ENCODE measurements around the gene ZFP36. TPM values are rescaled to one million over a fixed set of nuclear protein-coding genes. Genes with fewer than 3 reads are reported as not detected.
A peak's percentile ranks its signal among the peaks of the same experiment; 100 is the strongest.

The ZFP36 gene
- total and polyA plus RNA-seq, 2 donors (not counting 1 experiment from before 2014, with no cell fraction given), result 5.6 to 11.4 TPM

DNA sequence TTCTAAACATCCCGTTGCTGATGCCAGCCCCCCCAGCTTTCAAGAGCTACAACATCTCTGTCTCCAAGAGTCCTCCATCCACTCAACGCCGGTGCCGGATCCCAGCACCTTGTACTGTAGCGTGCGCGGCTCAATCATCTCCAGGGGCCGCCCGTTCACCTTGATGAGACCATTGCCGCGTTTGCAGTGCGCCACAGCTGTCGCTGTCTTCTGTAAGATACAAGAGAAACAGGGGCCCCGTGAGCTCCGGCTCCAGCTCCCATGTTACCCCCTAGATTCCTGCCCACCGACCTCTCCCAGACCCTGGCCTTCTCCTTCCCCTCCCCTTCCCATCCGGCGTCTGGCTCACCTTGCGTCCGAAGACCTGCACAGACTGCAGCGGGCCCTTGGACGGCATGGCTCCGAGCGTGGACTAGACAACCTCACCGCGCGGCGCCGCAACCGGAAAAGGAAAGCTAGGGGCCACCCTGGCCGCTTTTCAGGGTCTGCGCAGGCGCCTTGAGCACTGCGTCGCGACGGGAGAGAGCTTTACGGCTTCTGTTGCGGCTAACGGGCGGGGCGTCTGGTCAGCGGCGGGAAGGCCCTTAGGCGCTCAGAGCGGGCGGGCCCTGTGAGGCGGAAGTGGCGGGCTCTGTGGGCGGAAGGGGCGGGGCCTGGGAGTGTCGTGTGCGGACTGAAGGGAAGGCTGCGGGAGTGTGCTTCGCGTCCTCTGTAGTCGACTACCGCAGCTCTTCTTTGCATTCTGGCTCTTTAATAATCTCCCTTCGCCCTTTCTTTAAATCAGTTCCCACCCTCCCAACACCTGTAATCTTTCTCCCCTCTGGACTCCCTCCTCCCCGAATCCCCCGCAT is 29.1 kb downstream of the ZFP36 start, which contains the start of gene RPS16:
Gene RPS16, minus strand, starts transcription at position 451 of the 851 bp plus-strand sequence. Its CDS starts 54 bp downstream, at position 397.
- no peaks in the 10 kb centered on the region for H3K9me3 ChIP-seq (ENCODE audit: control insufficient read depth, insufficient read depth, low read depth, low read length)
- peak within 1 kb of the TSS; percentile 93 for H3K27ac ChIP-seq (ENCODE audit: insufficient read depth, low read length)
- H3K27me3 ChIP-seq (ENCODE audit: control insufficient read depth, insufficient read depth, low read length), result no peaks in the 10 kb centered on the region
- H3K4me1 ChIP-seq (ENCODE audit: control insufficient read depth, extremely low read depth, insufficient read depth, low read length), result peaks cover 13% of the 10 kb centered on the region
- peaks cover 14% of the 10 kb centered on the region for H3K36me3 ChIP-seq (ENCODE audit: control insufficient read depth, insufficient read depth, low read length)
- TF ChIP-seq, protein P1, sequence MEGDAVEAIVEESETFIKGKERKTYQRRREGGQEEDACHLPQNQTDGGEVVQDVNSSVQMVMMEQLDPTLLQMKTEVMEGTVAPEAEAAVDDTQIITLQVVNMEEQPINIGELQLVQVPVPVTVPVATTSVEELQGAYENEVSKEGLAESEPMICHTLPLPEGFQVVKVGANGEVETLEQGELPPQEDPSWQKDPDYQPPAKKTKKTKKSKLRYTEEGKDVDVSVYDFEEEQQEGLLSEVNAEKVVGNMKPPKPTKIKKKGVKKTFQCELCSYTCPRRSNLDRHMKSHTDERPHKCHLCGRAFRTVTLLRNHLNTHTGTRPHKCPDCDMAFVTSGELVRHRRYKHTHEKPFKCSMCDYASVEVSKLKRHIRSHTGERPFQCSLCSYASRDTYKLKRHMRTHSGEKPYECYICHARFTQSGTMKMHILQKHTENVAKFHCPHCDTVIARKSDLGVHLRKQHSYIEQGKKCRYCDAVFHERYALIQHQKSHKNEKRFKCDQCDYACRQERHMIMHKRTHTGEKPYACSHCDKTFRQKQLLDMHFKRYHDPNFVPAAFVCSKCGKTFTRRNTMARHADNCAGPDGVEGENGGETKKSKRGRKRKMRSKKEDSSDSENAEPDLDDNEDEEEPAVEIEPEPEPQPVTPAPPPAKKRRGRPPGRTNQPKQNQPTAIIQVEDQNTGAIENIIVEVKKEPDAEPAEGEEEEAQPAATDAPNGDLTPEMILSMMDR (conservative IDR thresholded peaks at IDR 0.05 in 1 of 2, IDR thresholded peaks at IDR 0.05 in 1 of 2; ENCODE audit: low read depth in 1 of 2, low read length in 2 of 2), result no peak
- no peak for TF ChIP-seq EZH2 (IDR thresholded peaks at IDR 0.05; ENCODE audit: low read length, missing control alignments)
- no peaks in the 10 kb centered on the region for H4K20me1 ChIP-seq (ENCODE audit: control insufficient read depth, extremely low read depth, insufficient read depth, low read length)
- H3K4me3 ChIP-seq (replicated peaks in 1 of 4; ENCODE audit: control extremely low read depth in 1 of 4, insufficient read depth in 1 of 4, low read depth in 3 of 4, low read length in 4 of 4), result peak within 1 kb of the TSS; percentile 85 to 96 (median 90)
- H3K4me2 ChIP-seq (ENCODE audit: extremely low read depth, insufficient read depth, low read length), result peak within 1 kb of the TSS; percentile 73
- peak within 1 kb of the TSS; percentile 91 for H3K9ac ChIP-seq (ENCODE audit: insufficient read depth, low read length)
- DNase-seq (ENCODE audit: low read depth in 2 of 2), result peak; percentile 96 to 98
- peaks cover 29% of the 10 kb centered on the region for H3K79me2 ChIP-seq (ENCODE audit: control insufficient read depth, insufficient read depth, low read length)
- no peak within 1 kb of the TSS for H2AFZ ChIP-seq (ENCODE audit: low read length)

DNA sequence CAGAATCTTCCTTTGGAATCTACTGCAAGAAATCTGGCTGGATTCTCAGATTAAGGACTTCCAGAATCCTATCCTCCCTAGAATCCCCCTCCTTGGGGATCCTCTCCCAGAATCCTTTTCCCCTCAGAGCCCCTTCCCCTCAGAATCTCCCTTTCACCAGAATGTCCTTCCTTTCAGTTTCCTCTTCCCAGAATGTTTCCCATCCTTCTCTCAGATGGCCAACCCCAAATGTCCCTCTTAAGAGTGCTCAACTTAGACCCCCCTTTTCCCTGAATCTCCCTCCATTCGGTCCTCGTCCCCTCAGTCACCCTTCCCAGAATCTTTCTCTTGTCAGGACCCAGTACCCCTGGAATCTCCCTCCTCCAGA is 29.7 kb downstream of the ZFP36 start:
- Histone ChIP-seq H3K9ac (ENCODE audit: insufficient read depth, low read length) (peak overlapping the region; percentile 91), H4K20me1 (ENCODE audit: control insufficient read depth, extremely low read depth, insufficient read depth, low read length) (no peaks in the 10 kb centered on the region), H3K4me3 (replicated peaks in 1 of 4; ENCODE audit: control extremely low read depth in 1 of 4, insufficient read depth in 1 of 4, low read depth in 3 of 4, low read length in 4 of 4) (peak overlapping the region; percentile 57 to 86 (median 76)), H3K79me2 (ENCODE audit: control insufficient read depth, insufficient read depth, low read length) (peaks cover 29% of the 10 kb centered on the region), H3K9me3 (ENCODE audit: control insufficient read depth, insufficient read depth, low read depth, low read length) (no peaks in the 10 kb centered on the region), H3K36me3 (ENCODE audit: control insufficient read depth, insufficient read depth, low read length) (peaks cover 13% of the 10 kb centered on the region), H3K27me3 (ENCODE audit: control insufficient read depth, insufficient read depth, low read length) (no peaks in the 10 kb centered on the region), H3K4me2 (ENCODE audit: extremely low read depth, insufficient read depth, low read length) (peak overlapping the region; percentile 61), H2AFZ (ENCODE audit: low read length) (no peak overlapping the region), H3K27ac (ENCODE audit: insufficient read depth, low read length) (peak overlapping the region; percentile 57), H3K4me1 (ENCODE audit: control insufficient read depth, extremely low read depth, insufficient read depth, low read length) (peaks cover 13% of the 10 kb centered on the region)
- no peak for TF ChIP-seq EZH2 (IDR thresholded peaks at IDR 0.05; ENCODE audit: low read length, missing control alignments)
- TF ChIP-seq, protein P1 (conservative IDR thresholded peaks at IDR 0.05 in 1 of 2, IDR thresholded peaks at IDR 0.05 in 1 of 2; ENCODE audit: low read depth in 1 of 2, low read length in 2 of 2), result no peak
- no peak for DNase-seq (ENCODE audit: low read depth in 2 of 2)

DNA sequence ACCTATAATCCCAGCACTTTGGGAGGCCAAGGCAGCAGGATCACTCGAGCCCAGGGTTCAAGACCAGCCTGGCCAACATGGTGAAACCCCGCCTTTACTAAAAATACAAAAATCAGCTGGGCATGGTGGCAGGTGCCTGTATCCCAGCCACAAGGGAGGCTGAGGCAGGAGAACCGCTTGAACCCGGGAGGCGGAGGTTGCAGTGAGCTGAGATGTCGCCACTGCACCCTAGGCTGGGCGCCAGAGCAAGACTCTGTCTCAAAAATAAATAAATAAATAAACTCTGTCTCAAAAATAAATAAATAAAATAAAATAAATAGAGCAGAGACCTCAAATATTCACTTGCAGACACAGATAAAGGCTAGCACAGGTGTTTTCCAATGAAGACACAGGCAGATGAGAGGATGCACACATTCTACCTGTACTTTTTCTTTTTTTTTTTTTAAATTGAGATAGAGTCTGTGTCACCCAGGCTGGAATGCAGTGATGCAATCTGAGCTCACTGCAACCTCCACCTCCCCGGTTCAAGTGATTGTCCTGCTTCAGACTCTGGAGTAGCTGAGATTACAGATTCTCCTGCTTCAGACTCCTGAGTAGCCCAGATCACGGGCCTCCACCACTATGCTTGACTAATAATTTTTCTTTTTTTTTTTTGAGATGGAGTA is 31.8 kb downstream of the ZFP36 start:
- Histone ChIP-seq H3K27ac (ENCODE audit: insufficient read depth, low read length) (no peak overlapping the region), H3K27me3 (ENCODE audit: control insufficient read depth, insufficient read depth, low read length) (no peaks in the 10 kb centered on the region)

More for the DNA sequence above, 31.8 kb downstream of the ZFP36 start:
- Histone ChIP-seq H3K4me3 (replicated peaks in 1 of 4; ENCODE audit: control extremely low read depth in 1 of 4, insufficient read depth in 1 of 4, low read depth in 3 of 4, low read length in 4 of 4) (no peak overlapping the region), H4K20me1 (ENCODE audit: control insufficient read depth, extremely low read depth, insufficient read depth, low read length) (no peaks in the 10 kb centered on the region), H3K36me3 (ENCODE audit: control insufficient read depth, insufficient read depth, low read length) (peaks cover 7% of the 10 kb centered on the region), H3K9ac (ENCODE audit: insufficient read depth, low read length) (no peak overlapping the region), H3K4me1 (ENCODE audit: control insufficient read depth, extremely low read depth, insufficient read depth, low read length) (peaks cover 13% of the 10 kb centered on the region), H2AFZ (ENCODE audit: low read length) (no peak overlapping the region), H3K9me3 (ENCODE audit: control insufficient read depth, insufficient read depth, low read depth, low read length) (no peaks in the 10 kb centered on the region), H3K79me2 (ENCODE audit: control insufficient read depth, insufficient read depth, low read length) (peaks cover 23% of the 10 kb centered on the region), H3K4me2 (ENCODE audit: extremely low read depth, insufficient read depth, low read length) (no peak overlapping the region)
- TF ChIP-seq EZH2 (IDR thresholded peaks at IDR 0.05; ENCODE audit: low read length, missing control alignments), result no peak
- TF ChIP-seq, protein P1 (conservative IDR thresholded peaks at IDR 0.05 in 1 of 2, IDR thresholded peaks at IDR 0.05 in 1 of 2; ENCODE audit: low read depth in 1 of 2, low read length in 2 of 2), result no peak
- peak in 1 of 2 donors; percentile 41 for DNase-seq (ENCODE audit: low read depth in 2 of 2)

Measured in fibroblast of lung (primary cell).